Measurements from ENCODE around the gene TOMM70. TPM values are rescaled to one million over a fixed set of nuclear protein-coding genes. Genes with fewer than 3 reads are reported as not detected.

Gene TOMM70
- polyA plus RNA-seq, 1 donor: 52.4 TPM

DNA sequence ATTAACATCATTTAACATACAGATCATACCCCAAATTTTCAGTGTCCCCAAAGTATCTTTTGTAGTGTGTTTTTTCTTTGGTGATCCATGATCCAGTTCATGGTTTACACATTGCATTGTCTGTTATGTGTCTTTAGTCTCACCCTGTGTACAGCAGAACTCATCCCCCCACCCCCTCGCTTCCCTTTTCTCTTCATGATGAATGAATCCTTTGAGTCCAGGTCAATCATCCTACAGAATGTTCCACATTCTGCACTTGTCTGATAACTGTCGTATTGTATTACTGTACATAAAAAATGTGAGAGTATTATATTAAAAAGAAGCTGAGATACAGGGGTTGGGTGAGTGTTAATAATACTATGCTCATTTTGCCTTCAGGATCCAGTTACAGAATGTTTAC, 80.9 kb downstream of the TOMM70 start:
- DNase-seq: no peak

DNA sequence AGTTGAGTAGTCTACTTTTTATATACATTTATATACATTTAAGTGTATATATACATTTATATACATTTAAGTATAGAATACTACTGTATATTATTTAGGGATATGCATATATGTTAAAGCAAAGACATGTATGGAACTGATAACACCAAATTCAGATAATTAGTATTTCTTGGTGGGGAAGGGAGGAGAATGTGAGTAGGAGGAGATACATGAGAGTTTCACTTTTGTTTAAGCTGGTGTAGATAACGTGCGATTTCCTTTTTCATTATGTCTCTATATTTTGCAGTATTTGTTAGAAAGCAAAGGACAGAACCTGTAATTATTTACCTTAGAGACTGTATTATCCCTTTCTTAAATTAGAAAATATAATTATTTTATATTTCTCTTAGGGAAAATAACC, 83.0 kb downstream of the TOMM70 start:
- no peak for DNase-seq

DNA sequence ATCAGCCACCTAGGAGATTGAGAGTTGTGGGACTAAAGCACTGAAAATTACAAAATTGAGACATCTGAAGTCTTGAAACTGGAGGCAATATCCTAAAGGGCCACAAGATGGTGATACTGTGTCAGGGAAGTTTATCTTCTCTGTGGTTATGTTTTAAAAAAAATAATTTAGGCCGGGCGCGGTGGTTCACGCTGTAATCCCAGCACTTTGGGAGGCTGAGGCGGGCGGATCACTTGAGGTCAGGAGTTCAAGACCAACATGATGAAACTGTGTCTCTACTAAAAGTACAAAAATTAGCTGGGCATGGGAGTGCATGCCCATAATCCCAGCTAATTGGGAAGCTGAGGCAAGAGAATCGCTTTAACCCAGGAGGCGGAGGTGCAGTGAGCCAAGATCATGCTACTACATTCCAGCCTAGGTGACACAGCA, 84.2 kb downstream of the TOMM70 start:
- DNase-seq: peak; percentile 36

Other genes with a start within 250 kb of the TOMM70 start
- gene TBC1D23, start 140.1 kb downstream of the TOMM70 start, polyA plus RNA-seq (ENCODE audit: insufficient read length): 28.9 TPM
- 25.1 TPM for gene NIT2, start 66.3 kb downstream of the TOMM70 start, polyA plus RNA-seq (ENCODE audit: insufficient read length)
- 6.1 TPM for gene LNP1, start 450 bp upstream of the TOMM70 start, polyA plus RNA-seq (ENCODE audit: insufficient read length)
- 12.1 TPM for gene TMEM45A, start 91.5 kb upstream of the TOMM70 start, polyA plus RNA-seq (ENCODE audit: insufficient read length)
- gene ADGRG7, start 208.5 kb upstream of the TOMM70 start, polyA plus RNA-seq (ENCODE audit: insufficient read length): not detected